ENCODE results near the gene DDX19B.

- TF ChIP-seq EZH2 (IDR thresholded peaks at IDR 0.05; ENCODE audit: low read length) (no peak), CTCF (optimal IDR thresholded peaks at IDR 0.05 in 1 of 3, IDR thresholded peaks at IDR 0.05 in 1 of 3, conservative IDR thresholded peaks at IDR 0.05 in 1 of 3; ENCODE audit: extremely low read depth in 1 of 3, insufficient read depth in 2 of 3, low read length in 3 of 3) (no peak)
These were observed 60.6 kb downstream of the DDX19B start for GRCh38 chr16:70359552-70359951.
